Subcutaneous adipose tissue (tissue), 4 donors: ENCODE data around the gene VPS13A. TPM values are rescaled to one million over a fixed set of nuclear protein-coding genes. Genes with fewer than 3 reads are reported as not detected.

Source experiments
- total RNA-seq, 4 donors: library from RNA; depleted of rRNA; stranded (reverse); fragments of >200 nt; gene quantifications; one replicate each; pipeline ENCODE4 v1.1.0, GENCODE V29; 2016

Gene VPS13A
- total RNA-seq, 4 donors from 2014 or later = 24.1 to 47.6 (median 36.8) TPM

Other genes with a start within 250 kb of the VPS13A start
- not detected for gene FOXB2, start 157.9 kb upstream of the VPS13A start, total RNA-seq